SK-N-MC (cell line): ENCODE data around the gene FCRL3.

Source experiments
- EZH2 ChIP-seq: fragments of 200-600 bp; sonication (generic); IDR thresholded peaks from one replicate; pipeline ENCODE4 v1.6.1; 2017; ENCODE audit warnings: antibody characterized with exemption
- FOXP2 ChIP-seq: optimal IDR thresholded peaks from 2 replicates; pipeline ENCODE3; 2011; ENCODE audit warnings: mild to moderate bottlenecking, moderate library complexity; ENCODE audit not compliant: insufficient read depth; ENCODE audit errors: extremely low read length, control extremely low read depth
- POLR2AphosphoS5 ChIP-seq: IDR thresholded peaks from 2 replicates; pipeline ENCODE4 v1.6.1; 2012; ENCODE audit warnings: mild to moderate bottlenecking, low read depth, low read length, borderline replicate concordance

GRCh38 chr1:157711802-157712201 is 11.2 kb upstream of the FCRL3 start:
- TF ChIP-seq EZH2 (no peak), POLR2AphosphoS5 (no peak), FOXP2 (no peak)
